IPS DF 4.7 (cell line): Measurements from ENCODE around the gene SCFD2.
"Not testable (repeated sequence)": the region's sequence is repeated elsewhere in the genome, so short reads cannot be mapped to it uniquely, and the experiment has no call there.

Source experiments
- DNase-seq: peaks from one replicate; pipeline ENCODE4 v3.0.0-alpha.2; 2013; ENCODE audit warnings: low spot score; ENCODE audit errors: extremely low read depth

Gene SCFD2

DNA sequence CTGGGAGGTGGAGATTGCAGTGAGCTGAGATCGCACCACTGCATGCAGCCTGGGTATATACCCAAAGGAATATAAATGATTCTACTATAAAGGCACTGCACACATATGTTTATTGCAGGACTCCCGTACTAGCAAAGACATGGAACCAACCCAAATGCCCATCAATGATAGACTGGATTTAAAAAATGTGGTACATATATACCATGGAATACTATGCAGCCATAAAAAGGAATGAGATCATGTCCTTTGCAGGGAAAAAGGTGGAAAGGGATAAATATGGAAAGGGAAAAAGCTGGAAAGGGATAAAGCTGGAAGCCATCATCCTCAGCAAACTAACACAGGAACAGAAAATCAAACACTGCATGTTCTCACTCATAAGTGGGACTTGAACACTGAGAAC, 308.8 kb downstream of the SCFD2 start:
- DNase-seq = not testable (repeated sequence)

DNA sequence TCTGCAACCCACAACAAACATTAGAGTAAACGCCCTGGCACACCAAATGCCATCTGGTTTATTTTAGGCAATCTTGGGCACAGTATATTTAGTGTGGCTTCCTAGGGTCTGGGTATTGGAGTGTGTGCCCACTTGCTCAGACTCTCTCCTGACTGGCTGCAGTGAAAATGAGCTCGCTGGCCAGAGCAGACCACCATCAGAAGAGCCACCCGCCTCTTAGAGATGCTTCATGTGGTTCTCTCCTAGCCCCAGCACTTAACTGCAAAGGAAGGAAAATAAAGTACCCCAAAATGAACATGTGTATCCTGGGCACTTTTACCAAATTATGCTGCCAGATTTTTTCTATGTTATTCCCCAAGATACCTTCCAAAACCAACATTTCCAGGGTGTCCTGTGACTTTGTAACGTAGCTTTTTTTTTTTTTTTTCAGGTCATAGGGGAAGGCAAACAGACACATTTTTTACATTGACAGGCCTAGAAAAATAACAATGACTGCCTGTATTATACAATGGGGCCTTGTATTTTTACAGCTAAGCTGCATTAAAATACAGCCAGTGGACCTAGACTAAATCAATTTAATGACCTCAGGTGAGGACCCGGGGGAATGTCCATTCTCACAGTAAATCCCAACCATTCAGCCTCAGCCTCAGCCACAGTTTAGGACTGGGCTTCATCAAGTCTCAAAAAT, 310.0 kb downstream of the SCFD2 start:
- no peak for DNase-seq

DNA sequence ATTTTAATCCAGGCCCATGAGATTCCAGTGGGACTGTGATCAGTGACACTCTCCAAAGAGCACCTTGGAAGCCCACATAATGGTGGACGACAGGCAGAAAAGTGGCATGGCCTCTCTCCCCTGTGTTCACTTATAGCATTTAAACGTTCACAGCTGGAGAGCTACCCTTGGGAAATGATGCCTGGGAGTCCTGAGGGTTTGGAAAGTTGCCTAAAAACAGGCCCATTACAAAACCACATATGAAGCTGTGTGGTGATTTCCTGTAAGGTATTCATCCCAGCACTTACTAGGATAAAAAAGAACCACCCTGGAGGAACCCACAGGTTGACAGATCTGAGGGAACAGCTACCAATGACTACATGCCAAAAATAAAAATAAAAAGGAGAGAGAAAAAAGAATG, 310.6 kb downstream of the SCFD2 start:
- DNase-seq = no peak

DNA sequence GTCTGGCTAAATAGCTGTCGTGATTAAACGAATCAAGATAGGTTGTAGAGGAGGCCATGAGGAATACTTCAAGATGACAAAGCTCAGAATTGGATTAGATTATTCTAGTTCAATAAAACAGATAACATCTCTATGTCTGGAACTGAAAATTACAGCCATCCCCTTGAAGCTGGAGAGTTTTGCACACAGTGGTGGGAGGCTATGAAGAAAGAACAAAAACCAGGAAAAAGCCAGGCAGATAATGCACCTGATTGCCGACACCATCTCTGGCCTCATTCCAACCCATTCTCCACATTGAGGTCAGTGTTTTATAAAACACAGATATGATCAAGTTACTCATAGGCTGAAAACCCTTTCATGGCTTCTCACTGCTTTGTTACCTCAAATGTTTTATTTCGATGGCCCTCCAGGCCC, 315.5 kb downstream of the SCFD2 start:
- DNase-seq = no peak

DNA sequence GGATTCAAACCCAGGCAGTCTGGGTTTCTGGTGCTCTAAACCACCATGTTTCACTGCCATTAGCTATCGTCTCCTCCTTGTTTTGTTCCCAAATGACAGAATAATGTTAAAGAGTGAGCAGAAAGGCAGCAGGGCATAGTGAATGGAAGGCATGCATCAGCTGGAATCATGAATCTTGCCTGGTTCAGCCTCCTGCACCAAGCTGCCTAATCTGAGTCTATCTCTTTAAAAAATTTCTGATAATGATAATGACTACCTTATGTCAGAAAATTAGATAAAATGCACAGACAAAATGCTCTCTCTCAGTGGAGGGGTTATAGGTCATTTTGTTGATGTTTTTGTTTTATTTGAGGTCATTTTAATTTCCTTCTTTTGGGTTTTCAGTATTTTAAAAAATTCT, 316.3 kb downstream of the SCFD2 start:
- no peak for DNase-seq

DNA sequence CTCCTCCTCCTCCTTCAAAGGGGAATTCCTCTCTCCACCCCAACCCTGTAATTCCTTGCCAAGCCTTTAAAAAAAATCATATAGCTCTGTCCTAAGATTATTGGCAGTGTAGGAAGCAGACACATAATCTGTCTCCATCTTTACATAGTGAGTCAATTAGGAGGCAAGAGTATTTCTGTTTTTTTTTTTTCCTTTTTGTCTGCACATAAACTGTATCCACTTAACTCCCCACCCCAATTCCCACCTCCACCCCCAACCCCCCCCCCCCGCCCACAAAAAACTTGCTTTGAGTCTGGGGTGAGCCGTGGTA, 321.3 kb downstream of the SCFD2 start:
- DNase-seq = no peak

DNA sequence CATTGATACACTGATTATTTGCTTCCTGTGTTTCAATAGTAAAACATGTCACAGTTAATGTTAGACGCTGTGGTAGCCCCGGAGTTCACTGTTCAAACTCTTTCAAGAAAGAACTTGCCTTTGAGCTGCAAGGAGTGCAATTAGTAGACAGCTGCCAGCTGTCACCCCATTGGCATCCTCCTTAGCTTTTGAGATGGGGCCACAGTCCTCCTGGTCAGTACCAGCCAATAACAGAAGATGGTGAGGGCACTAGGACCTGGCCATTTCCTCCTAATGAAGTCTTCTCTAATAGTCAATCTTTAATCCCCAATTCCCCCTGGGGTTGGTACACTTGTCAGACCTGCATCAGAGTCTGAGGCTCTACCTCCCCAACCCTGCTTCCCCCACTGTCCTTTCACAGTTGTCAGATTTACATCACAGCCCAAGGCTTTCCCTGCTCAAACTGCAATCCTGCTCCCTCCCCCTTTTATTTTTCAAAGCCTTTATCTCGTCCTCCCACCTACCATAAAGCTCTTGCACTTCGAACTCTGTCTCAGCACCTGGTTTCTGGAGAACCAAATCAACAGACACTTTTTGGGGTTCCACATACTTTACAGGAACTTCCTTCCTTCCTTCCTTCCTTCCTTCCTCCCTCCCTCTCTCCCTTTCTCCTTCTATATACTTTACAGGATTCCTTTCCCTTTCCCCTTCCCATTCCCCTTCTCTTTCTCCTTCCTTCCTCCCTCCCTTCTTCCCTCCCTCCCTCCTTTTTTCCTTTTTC, 321.8 kb downstream of the SCFD2 start:
- no peak for DNase-seq

DNA sequence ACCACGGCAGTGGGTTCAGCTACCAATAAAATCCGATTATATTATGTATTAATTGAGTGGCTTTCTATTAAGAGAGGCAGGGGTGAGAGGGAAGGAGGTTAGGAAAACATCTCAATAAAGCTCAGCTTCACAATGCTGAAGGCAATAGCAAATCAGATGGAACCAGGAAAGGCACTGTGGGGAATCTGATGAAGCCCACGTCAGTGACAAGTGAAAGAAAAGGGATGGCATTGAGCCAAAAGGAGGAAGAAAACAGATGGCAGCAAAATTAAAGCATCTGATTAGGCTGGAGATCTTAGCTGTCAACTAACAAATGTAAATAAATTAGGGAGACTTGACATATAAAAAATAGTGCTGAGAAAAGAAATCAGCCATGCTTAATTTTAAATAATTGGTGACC, 322.8 kb downstream of the SCFD2 start:
- no peak for DNase-seq

DNA sequence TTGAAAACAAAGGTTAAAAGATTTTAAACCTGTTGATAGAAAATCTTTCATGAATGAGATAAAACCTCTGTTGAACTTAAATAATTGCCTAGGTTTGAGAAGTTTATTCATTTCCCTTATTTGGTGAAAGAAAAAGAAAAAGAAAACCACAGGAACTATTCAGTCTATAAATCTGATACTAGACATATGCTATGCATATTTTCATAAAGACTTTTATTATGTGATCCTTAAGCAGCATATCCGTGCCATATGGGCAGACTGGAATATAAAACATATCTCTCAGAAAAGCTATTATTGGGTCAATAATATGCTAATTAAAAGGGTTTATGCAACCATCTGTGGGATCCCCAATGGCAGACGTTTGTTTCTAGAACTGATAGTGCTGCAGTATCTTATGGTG, 325.0 kb downstream of the SCFD2 start:
- DNase-seq = no peak

DNA sequence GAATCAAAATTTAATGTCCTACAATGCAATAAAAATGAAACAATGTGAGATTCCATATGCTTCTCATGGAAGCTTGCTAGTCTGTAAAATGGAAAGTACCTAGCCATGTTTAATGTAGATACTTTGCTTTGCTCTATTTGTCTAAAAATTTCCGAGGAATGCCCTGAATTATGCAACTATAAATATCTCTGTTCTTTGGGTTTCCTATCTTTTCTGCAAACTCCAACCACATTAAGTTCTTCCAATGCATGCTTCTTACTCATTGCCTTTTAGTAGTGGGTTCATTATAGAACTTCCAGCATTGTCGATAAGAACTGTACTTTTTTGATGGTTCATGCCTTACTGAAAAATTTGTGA, 325.4 kb downstream of the SCFD2 start:
- no peak for DNase-seq

DNA sequence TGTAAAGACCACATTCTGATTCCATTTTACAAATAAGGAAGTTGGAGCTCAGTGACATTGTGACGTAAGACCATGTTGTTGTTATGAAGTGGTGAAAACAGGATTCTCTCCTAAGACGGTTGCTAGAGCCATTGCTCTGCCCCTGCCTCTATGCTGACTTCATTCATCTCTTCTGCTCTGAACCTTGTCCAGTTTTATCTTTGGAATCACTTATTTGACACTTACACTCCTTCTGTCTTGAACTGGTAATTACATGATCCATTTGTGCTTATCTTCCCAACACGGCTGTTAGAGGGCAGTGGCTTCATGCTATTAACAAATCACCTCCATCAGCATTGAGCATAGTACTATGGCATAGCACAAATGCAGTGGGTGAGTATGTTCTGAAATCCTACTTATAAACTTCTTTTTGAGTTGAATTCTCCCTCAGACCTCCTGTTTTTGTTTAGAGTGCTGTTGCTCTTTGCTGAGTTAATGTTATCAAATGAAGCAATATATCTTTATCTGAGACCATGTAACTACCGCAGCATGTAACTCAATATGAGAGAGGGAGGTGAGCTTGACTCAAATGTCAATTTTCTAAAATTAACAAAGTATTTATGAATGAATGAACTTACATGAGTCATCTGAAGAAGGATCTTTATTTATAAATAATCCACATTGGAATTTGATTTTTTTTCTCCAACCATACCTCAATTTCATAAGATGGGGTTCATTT, 326.0 kb downstream of the SCFD2 start:
- DNase-seq = no peak

DNA sequence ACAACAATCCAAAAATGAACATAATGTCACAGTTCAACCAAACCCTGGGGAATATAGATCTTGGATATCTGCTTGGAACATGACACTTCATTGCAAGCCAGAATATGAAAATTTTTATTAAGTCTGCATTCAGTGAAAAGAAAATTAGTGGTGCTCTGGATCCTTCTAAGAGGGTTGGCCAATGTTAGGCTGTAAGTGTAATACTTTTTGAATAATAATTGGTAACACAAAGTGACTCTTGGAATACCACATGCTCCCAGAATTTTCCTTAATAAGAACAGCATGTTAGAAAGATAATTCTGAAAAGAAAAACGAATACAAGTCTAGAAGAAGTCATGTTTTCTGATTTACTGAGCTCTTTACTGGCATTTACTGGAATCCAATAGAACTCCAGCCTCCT, 328.0 kb downstream of the SCFD2 start:
- DNase-seq = no peak

DNA sequence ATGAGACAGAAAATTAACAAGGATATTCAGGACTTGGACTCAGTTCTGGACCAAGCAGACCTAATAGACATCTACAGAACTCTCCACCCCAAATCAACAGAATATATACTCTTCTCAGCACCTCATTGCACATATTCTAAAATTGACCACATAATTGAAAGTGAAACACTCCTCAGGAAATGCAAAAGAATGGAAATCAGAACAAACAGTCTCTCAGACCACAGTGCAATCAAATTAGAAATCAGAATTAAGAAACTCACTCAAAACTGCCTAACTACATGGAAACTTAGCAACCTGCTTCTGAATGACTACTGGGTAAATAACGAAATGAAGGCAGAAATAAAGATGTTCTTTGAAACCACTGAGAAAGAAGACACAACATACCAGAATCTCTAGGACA, 333.0 kb downstream of the SCFD2 start:
- DNase-seq = not testable (repeated sequence)

DNA sequence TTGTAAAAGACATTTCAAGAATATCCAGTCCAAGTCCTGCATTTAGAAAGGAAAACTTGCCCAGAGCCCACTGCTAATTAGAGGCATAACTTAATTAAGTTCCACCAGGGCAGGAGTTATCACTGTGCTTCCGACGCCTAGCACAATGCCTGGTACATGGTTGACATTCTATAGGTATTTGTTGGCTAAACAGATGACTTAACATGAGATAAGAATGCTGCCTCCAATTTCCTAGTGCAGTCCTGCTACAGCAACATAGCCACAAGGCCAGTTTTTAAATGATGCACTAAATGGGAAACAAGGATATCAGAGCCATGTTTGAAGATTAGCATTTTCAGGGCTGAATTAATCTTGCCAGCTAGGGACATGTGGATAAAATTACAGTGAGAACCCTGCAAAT, 339.6 kb downstream of the SCFD2 start:
- DNase-seq = no peak

DNA sequence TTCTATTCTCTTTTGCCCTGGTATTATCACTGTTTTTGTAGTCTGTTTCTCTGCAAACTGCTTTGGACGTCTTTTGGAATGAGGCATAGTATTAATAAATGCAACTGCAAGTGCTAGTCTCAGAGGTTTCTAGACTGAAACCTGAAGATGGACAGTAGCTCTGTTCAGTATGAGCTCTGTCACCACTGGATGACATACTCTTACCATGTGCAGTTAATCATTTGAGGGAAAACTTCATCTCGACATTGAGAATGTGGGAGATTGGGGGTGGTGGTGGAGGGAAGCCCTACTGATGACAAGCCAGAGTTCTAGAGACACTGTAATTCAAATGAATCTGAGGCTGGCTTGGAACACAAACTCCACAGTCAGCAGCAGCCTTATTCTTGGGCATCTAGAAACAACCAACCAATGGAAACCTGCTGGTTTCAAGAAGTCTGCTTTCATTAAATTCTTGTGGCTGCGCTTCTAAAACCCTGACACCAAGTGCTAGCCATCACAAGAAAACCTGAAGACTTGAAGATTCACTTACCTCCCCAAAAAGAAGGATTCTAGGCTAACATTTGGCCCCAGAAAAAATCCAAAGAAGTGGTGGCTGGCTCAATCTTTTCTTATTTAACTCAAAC, 342.1 kb downstream of the SCFD2 start:
- DNase-seq = no peak

DNA sequence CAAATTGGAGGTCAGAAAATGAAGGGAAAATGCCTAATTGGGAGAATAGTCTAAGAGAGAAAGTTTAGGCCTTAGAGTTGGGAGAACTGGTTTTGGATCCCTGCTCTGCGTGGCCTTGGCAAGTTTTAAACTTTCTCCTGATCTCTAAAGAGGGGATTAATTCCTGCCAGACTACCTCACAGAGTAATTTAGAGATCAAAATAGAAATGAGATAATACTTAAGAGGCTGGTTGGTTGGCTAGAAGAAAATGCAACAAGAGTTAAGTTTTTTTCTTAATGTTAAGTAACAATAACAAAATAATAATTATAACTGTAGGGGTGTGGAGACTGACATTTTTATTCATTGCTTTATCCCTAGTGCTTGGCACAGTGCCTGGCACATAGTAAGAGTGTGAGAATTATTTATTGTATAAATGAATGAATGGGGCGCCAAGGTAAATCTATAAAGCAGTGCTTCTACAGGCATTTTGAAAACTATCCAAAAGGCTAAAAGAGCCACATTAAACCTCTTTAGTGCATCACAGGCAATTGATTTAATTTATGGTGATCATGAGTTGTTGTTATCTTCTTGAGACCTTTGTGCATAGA, 343.3 kb downstream of the SCFD2 start:
- no peak for DNase-seq

DNA sequence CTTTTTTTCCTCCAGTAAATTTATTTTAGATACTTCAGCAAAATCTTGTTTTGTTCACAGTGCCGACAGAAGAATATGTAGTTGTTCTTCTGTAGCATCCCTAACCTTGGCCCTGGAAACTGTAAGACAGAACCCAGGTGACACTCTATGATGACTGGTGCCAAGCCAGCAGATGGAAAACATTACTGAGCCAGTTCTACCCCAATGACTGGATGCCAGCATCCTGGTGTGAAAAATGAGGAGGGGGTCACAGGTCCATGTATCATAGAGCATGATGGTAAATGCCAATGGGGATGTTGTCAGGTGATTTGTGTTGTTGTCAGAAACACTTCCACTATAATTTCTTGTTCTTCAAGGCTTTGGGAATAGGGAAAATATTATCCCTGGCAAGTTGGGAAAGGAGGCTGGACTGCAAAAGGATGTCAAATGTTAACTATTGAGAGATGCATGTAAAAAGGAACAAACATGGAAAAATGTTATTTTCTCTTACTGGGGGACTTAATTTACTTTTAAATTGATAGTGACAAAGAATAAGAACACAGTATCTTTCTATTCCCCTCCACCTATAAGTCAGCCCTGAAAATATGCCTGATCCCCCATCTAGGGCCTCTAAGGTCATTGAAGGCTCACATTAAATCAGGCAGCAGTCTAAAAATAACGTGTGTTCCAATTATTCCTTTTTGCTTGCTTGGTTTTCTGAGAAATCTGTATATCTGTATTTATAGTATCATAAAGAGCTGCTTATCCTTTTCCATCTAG, 343.9 kb downstream of the SCFD2 start:
- no peak for DNase-seq

DNA sequence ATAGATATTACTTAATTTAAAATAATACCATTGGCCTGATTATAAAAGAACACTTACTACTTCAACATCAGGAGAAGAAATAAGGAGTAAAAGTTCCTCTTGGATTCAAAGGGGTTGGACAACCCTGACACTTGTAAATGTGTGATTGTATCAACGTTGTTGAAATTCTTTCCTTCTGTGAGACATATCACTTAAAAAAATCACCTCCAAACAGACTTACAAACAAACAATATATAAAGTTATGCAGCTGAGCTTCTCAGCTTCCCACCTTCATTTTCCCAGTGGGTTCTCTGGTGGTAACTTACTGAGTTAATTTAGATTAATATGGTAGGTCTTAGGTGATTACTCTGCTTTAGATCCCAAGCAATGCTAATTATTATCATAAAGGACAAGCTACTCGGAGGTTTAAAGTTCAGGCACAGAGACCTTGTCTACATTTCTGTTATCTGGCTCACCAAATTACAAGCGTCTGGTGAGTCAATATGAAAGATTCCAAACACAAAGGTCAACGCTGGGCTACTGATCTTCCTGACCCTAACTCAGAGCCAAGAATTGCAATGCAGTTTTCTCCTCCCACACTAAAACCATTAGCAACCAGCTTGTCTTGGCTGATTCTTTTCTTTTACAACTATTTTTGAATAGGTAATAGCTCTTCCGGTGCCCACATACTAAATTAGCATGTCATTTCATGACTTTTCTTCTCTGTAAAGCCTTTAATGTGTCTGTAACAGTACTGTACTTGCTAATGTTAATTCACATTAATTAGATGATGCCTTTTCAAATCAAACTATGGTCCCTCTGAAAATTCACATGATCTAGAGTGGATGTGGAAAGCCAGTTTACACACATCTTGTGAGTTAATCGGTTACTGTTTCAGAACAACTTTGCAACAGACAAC, 346.1 kb downstream of the SCFD2 start:
- no peak for DNase-seq

DNA sequence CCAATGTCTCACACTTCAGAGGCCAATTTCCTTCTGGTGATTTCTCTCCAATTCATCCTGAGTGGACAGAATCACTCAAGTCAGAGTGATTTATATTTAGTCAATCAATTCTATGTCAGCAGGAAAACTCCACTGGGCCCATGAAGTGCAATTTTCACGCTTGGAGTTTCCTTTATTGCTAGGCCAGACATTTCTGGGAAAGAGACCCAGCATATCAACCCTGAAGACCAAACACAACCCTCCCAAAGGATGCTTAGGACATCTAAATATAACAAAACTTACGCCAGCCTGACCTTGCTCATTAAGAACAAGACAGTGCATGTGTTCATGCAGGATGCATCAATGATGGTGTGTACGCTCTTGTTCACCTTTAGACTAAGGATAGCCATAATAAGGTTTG, 347.4 kb downstream of the SCFD2 start:
- DNase-seq = no peak
